Heart right ventricle (tissue), 16 donors: Measurements from ENCODE around the gene IPCEF1. TPM values are rescaled to one million over a fixed set of nuclear protein-coding genes. Genes with fewer than 3 reads are reported as not detected.

Experiments used
- ATAC-seq, 8 donors: fragments of 200-7000 bp; cut with Tn5 transposase; one replicate each; pipeline ENCODE4 v1.9.1; 2020; ENCODE audit warnings: mild to moderate bottlenecking in 8 of 8, moderate library complexity in 8 of 8, moderate number of reproducible peaks in 1 of 8
- DNase-seq, 2 donors: peaks; one replicate each; pipeline ENCODE4 v3.0.0-alpha.2; 2020
- H3K27ac ChIP-seq, 10 donors: fragments of 200-600 bp; sonication (generic) in 2 of 10; one replicate each; pipeline versions ENCODE4 v1.5.0 to v1.8.0; 2020 to 2022; ENCODE audit warnings: mild to moderate bottlenecking in 3 of 10
- H3K27me3 ChIP-seq, 7 donors: fragments of 200-600 bp; one replicate each; pipeline ENCODE4 v1.8.0; 2021 to 2022; ENCODE audit warnings: mild to moderate bottlenecking in 2 of 7
- H3K36me3 ChIP-seq, 9 donors: fragments of 200-600 bp; sonication (generic) in 1 of 9; one replicate each; pipeline versions ENCODE4 v1.5.0 to v1.8.0; 2020 to 2022; ENCODE audit warnings: mild to moderate bottlenecking in 2 of 9
- H3K4me1 ChIP-seq, 9 donors: fragments of 200-600 bp; sonication (generic) in 1 of 9; one replicate each; pipeline versions ENCODE4 v1.5.0 to v1.8.0; 2020 to 2022; ENCODE audit warnings: mild to moderate bottlenecking in 4 of 9
- H3K4me3 ChIP-seq, 10 donors: fragments of 200-600 bp; sonication (generic) in 2 of 10; one replicate each; pipeline versions ENCODE4 v1.5.0 to v1.8.0; 2020 to 2022; ENCODE audit warnings: mild to moderate bottlenecking in 7 of 10, moderate library complexity in 2 of 10
- H3K9me3 ChIP-seq, 11 donors: fragments of 200-600 bp in 10 of 11; sonication (generic) in 2 of 11; one replicate each; pipeline versions ENCODE4 v1.5.0 to v1.8.0; 2013 to 2022; ENCODE audit warnings: mild to moderate bottlenecking in 2 of 11, control low read depth in 1 of 11, moderate library complexity in 1 of 11
- CTCF ChIP-seq, 9 donors: fragments of 200-600 bp; sonication (generic) in 2 of 9; IDR thresholded peaks; one replicate each; pipeline versions ENCODE4 v1.5.0 to v1.8.0; 2021 to 2022; ENCODE audit warnings: antibody characterized with exemption in 9 of 9, mild to moderate bottlenecking in 5 of 9, moderate library complexity in 1 of 9
- WGBS, 2 donors: extraction: QIAGEN DNeasy Blood & Tissue Kit; methylation state at CpG; one replicate each; pipeline ENCODE4 v1.1.7; 2013; ENCODE audit warnings: inconsistent platforms in 1 of 2; 5-methylcytosine and 5-hydroxymethylcytosine counted together
- intact Hi-C, 10 donors: fragments of 100-400 bp; cut with DNase I; formaldehyde crosslinking; loops; one replicate each; pipeline versions ENCODE4 v1.11.1 to v1.14.2; 2022
- polyA plus RNA-seq, 2 donors: library from polyadenylated mRNA; stranded (reverse); fragments of 200-250 nt; gene quantifications; one replicate each; pipeline ENCODE4 v1.2.3, GENCODE V29; 2013
- total RNA-seq, 10 donors: library from RNA; stranded (reverse); fragmentation: NEBNext Ultra II Directional in 3 of 10; extraction: Animal tissue kit (Norgen Biotek cat#: 25700) in 3 of 10; gene quantifications; one replicate each; pipeline versions ENCODE4 v1.2.1 to v1.2.4, GENCODE V29; 2021 to 2023
- donor health status: Arrhythmogenic right ventricular cardiomyopathy.
- donor health status: ischemic (EF 13 %, LVEDD 7.1; RV severe dilation, severe dysfunction).
- donor health status: healthy with polysubstance abuse.
- donor health status: DM: no; HTN: yes; CAD: no.
- donor health status: DM: no; HTN: no; CAD: no.
- donor health status: ischemic (EF 25% LVEDD 6.9; RV normal size, moderate dysfunction).
- donor health status: ischemic (EF 25% LVEDD 5.7; RV mildly dilated, moderate dysfunction).
- donor health status: healthy.
- donor health status: DM: yes; HTN: yes; CAD: no.
- donor health status: Ischemic cardiomyopathy.
- donor health status: ischemic (EF 35%, LVEDD 5.7; RV mildly dilated, moderate dysfunction).
- donor health status: nonischemic (EF 11% LVEDD 7.7; RV severe dilation, severe dysfunction).
- donor health status: DM: yes; HTN: yes; CAD: no.
- donor health status: PGD.
- donor health status: ischemic (EF 29% LVEDD 5.4; RV normal size, mild dysfunction).
- donor health status: nonischemic (EF 23%, LVEDD 6.1; RV moderate dilation, normal function).

The IPCEF1 gene
- total and polyA plus RNA-seq, 12 donors = 0.06 to 5.0 (median 1.4) TPM

GRCh38 chr6:154367839-154368695 is 11.5 kb upstream of the IPCEF1 start:
- 83 to 86% methylated on average over 9 of the region's 9 CpGs for WGBS, 2 donors
- H3K9me3 ChIP-seq = no peaks in the 10 kb centered on the region
- no peaks in the 10 kb centered on the region for H3K27me3 ChIP-seq
- TF ChIP-seq CTCF (IDR thresholded peaks at IDR 0.05) = no peak
- peaks cover 0 to 12% (median 0%) of the 10 kb centered on the region in 9 donors for H3K4me1 ChIP-seq
- H3K36me3 ChIP-seq = no peaks in the 10 kb centered on the region
- peak overlapping the region in 1 of 10 donors; percentile 8 for H3K27ac ChIP-seq
- no peak overlapping the region for H3K4me3 ChIP-seq
- no peak for DNase-seq
- no peak for ATAC-seq
- intact Hi-C loops = loop anchor here in 3 of 10 donors (5.0 to 10.0 kb wide), 3 partner anchors 211 to 216 kb away; no protein-coding TSS in a partner anchor

GRCh38 chr6:154367336-154367735 is 10.7 kb upstream of the IPCEF1 start:
- ATAC-seq (no peak), DNase-seq (no peak)
- Histone ChIP-seq H3K27me3 (no peaks in the 10 kb centered on the region), H3K27ac (peak overlapping the region in 1 of 10 donors; percentile 8), H3K9me3 (no peaks in the 10 kb centered on the region), H3K4me1 (peaks cover 0 to 12% (median 0%) of the 10 kb centered on the region in 9 donors), H3K4me3 (no peak overlapping the region), H3K36me3 (no peaks in the 10 kb centered on the region)
- intact Hi-C loops = loop anchor here in 3 of 10 donors (5.0 to 10.0 kb wide), 3 partner anchors 210 to 215 kb away; no protein-coding TSS in a partner anchor
- 91 to 94% methylated on average over 5 of the region's 5 CpGs for WGBS, 2 donors
- no peak for TF ChIP-seq CTCF (IDR thresholded peaks at IDR 0.05)

GRCh38 chr6:154363821-154364220 is 7.2 kb upstream of the IPCEF1 start:
- ATAC-seq = no peak

More at GRCh38 chr6:154363821-154364220, 7.2 kb upstream of the IPCEF1 start:
- TF ChIP-seq CTCF (IDR thresholded peaks at IDR 0.05) = no peak
- DNase-seq = no peak
- Histone ChIP-seq H3K27me3 (no peaks in the 10 kb centered on the region), H3K9me3 (no peaks in the 10 kb centered on the region), H3K4me3 (no peak overlapping the region), H3K36me3 (no peaks in the 10 kb centered on the region), H3K27ac (no peak overlapping the region), H3K4me1 (peaks cover 0 to 13% (median 0%) of the 10 kb centered on the region in 9 donors)
- intact Hi-C loops = loop anchor here in 1 of 10 donors (10.0 kb wide), 1 partner anchor 209 kb away; no protein-coding TSS in a partner anchor
- 72 to 78% methylated on average over 4 of the region's 4 CpGs for WGBS, 2 donors
